Measurements from ENCODE around the gene IL20RB.

DNA sequence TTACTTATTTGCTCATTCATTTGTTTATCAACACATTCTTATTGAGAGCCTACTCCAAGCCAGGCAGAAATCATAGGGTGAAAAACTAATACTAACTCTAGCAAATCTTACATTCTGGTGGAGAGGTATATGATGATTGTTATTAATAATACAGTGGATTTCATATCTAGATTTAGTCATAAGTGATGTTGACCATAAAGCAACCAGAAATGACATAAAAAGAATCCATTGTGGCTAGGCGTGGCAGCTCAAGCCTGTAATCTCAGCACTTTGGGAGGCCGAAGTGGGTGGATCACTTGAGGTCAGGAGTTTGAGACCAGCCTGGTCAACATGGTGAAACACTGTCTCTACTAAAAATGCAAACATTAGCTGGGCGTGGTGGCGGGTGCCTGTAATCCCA lies 26.2 kb upstream of the IL20RB start:
- no peak for TF ChIP-seq CTCF (IDR thresholded peaks at IDR 0.05; ENCODE audit: low read depth, low read length, missing input control)
- TF ChIP-seq TAF1 (conservative IDR thresholded peaks at IDR 0.05) = no peak
- TF ChIP-seq, protein P1, sequence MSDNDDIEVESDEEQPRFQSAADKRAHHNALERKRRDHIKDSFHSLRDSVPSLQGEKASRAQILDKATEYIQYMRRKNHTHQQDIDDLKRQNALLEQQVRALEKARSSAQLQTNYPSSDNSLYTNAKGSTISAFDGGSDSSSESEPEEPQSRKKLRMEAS (IDR thresholded peaks at IDR 0.05) = no peak
- TF ChIP-seq YY1 (IDR thresholded peaks at IDR 0.05) = no peak
